ENCODE data around the gene PAK4. TPM values are rescaled to one million over a fixed set of nuclear protein-coding genes. Genes with fewer than 3 reads are reported as not detected.

The PAK4 gene
- total and polyA plus RNA-seq, 10 of the 15 experiments (the other 5 are each of a cell fraction or from before 2014, with no cell fraction given), result 0.08 to 19.3 (median 5.9) TPM

- RAD21 ChIA-PET (ENCODE audit: unreplicated experiment), result no interaction called here
- no peaks in the 10 kb centered on the region for H3K4me1 ChIP-seq (ENCODE audit: control insufficient read depth, insufficient read depth, low read length)
- no peak for ATAC-seq
- H3K27ac ChIP-seq (ENCODE audit: control insufficient read depth, insufficient read depth), result no peak overlapping the region
- no TSS peak for BruUV-seq (replicated peaks)
- in situ Hi-C loops (cut with MboI) (no loop called here), intact Hi-C loops (cut with micrococcal nuclease; ENCODE audit: unreplicated experiment) (no loop called here)
- FAIRE-seq, result no peak
- no peaks in the 10 kb centered on the region for H3K79me2 ChIP-seq (ENCODE audit: control insufficient read depth, insufficient read depth, low read length)
- CTCF ChIA-PET, result no interaction called here
- no peaks in the 10 kb centered on the region for H3K9me3 ChIP-seq (replicated peaks; ENCODE audit: control insufficient read depth, insufficient read depth, low read length)
- no peaks in the 10 kb centered on the region for H4K20me1 ChIP-seq (ENCODE audit: control insufficient read depth, insufficient read depth)
- POLR2A ChIA-PET, result no interaction called here
- no peak for DNase-seq (ENCODE audit: low read depth, low spot score)
- no peaks in the 10 kb centered on the region; a peak in 1 of 4 replicates for H3K36me3 ChIP-seq (ENCODE audit: control insufficient read depth in 2 of 2, insufficient read depth in 2 of 2, low read length in 1 of 2)
- no peak overlapping the region for H2AFZ ChIP-seq (ENCODE audit: control insufficient read depth, low read depth, low read length)
- no peak overlapping the region for H3K9ac ChIP-seq (ENCODE audit: control insufficient read depth, insufficient read depth, low read length)
- no peak overlapping the region for H3K4me2 ChIP-seq (ENCODE audit: control insufficient read depth, insufficient read depth)
- H3K27me3 ChIP-seq (replicated peaks in 1 of 2; ENCODE audit: control insufficient read depth in 2 of 2, insufficient read depth in 2 of 2, low read length in 1 of 2), result no peaks in the 10 kb centered on the region
- H3K4me3 ChIP-seq, result no peak overlapping the region
- SMC1A ChIA-PET (ENCODE audit: uncharacterized antibody, unreplicated experiment), result no interaction called here
- 84% methylated on average over 23 of the region's 23 CpGs for WGBS (ENCODE audit: insufficient coverage, insufficient replicate concordance, low lambda C conversion rate, missing lambda C conversion rate)
- TF ChIP-seq ZNF592 (IDR thresholded peaks at IDR 0.05), result no peak
- no peak for TF ChIP-seq RCOR1 (conservative IDR thresholded peaks at IDR 0.05; ENCODE audit: low read depth, low read length)
- no peak for TF ChIP-seq JUND (IDR thresholded peaks at IDR 0.05; ENCODE audit: low read depth, low read length)
- no peak for TF ChIP-seq NFYB (IDR thresholded peaks at IDR 0.05; ENCODE audit: insufficient read depth, low read depth, low read length)
- TF ChIP-seq FOXM1 (IDR thresholded peaks at IDR 0.05; ENCODE audit: low read depth, low read length), result no peak
- TF ChIP-seq GABPA (IDR thresholded peaks at IDR 0.05; ENCODE audit: low read depth), result no peak
- no peak for TF ChIP-seq NFIC (IDR thresholded peaks at IDR 0.05; ENCODE audit: low read depth, low read length)
- TF ChIP-seq ZNF384 (IDR thresholded peaks at IDR 0.05; ENCODE audit: borderline replicate concordance, low read depth, low read length), result no peak
- no peak for TF ChIP-seq HDAC6 (IDR thresholded peaks at IDR 0.05; ENCODE audit: unreplicated experiment)
- no peak for TF ChIP-seq BCL11A (IDR thresholded peaks at IDR 0.05; ENCODE audit: low read depth, low read length)
- TF ChIP-seq WRNIP1 (IDR thresholded peaks at IDR 0.05; ENCODE audit: borderline replicate concordance, low read depth, low read length), result no peak
- no peak for TF ChIP-seq MEF2B (IDR thresholded peaks at IDR 0.05; ENCODE audit: partially characterized antibody, poor library complexity, severe bottlenecking)
- TF ChIP-seq ETV6 (conservative IDR thresholded peaks at IDR 0.05 in 1 of 2, IDR thresholded peaks at IDR 0.05 in 1 of 2; ENCODE audit: borderline replicate concordance in 1 of 2, low read depth in 1 of 2), result no peak
- no peak for TF ChIP-seq E2F8 (IDR thresholded peaks at IDR 0.05; ENCODE audit: low read depth, partially characterized antibody)
- TF ChIP-seq BRCA1 (IDR thresholded peaks at IDR 0.05; ENCODE audit: low read depth, low read length), result no peak
- TF ChIP-seq SRF (IDR thresholded peaks at IDR 0.05; ENCODE audit: low read depth in 2 of 2, low read length in 2 of 2), result no peak
- no peak for TF ChIP-seq ZNF274 (IDR thresholded peaks at IDR 0.05; ENCODE audit: insufficient read depth, insufficient read length)
These were observed 31.9 kb downstream of the PAK4 start for GRCh38 chr19:39157275-39157996.
